Hepatocyte (in vitro differentiated cells): ENCODE measurements around the gene GRID1. TPM values are rescaled to one million over a fixed set of nuclear protein-coding genes. Genes with fewer than 3 reads are reported as not detected.

Source experiments
- DNase-seq: peaks from one replicate; pipeline ENCODE4 v3.0.0-alpha.2; 2016; ENCODE audit warnings: low spot score
- H2AFZ ChIP-seq: fragments of 200-600 bp; sonication (generic); 2 replicates; pipeline ENCODE4 v1.6.0; 2016; ENCODE audit warnings: antibody characterized with exemption, mild to moderate bottlenecking
- H3K27ac ChIP-seq: fragments of 200-600 bp; sonication (generic); 2 replicates; pipeline ENCODE4 v1.5.1; 2016; ENCODE audit warnings: mild to moderate bottlenecking
- H3K27me3 ChIP-seq: fragments of 200-600 bp; sonication (generic); 2 replicates; pipeline ENCODE4 v1.6.1; 2016
- H3K36me3 ChIP-seq: fragments of 200-600 bp; sonication (generic); replicated peaks from 2 replicates; pipeline ENCODE4 v1.5.1; 2016; ENCODE audit warnings: low read depth; ENCODE audit not compliant: insufficient read depth
- H3K4me1 ChIP-seq: fragments of 200-600 bp; sonication (generic); 2 replicates; pipeline ENCODE4 v1.5.1; 2016; ENCODE audit warnings: mild to moderate bottlenecking, moderate library complexity; ENCODE audit not compliant: insufficient read depth
- H3K4me2 ChIP-seq: fragments of 200-600 bp; sonication (generic); 2 replicates; pipeline ENCODE4 v1.6.0; 2016
- H3K4me3 ChIP-seq: fragments of 200-600 bp; sonication (generic); 2 replicates; pipeline ENCODE4 v1.5.1; 2016; ENCODE audit warnings: mild to moderate bottlenecking
- H3K79me2 ChIP-seq: fragments of 200-600 bp; sonication (generic); 2 replicates; pipeline ENCODE4 v1.6.0; 2017; ENCODE audit warnings: mild to moderate bottlenecking
- H3K9me2 ChIP-seq: fragments of 200-600 bp; sonication (generic); replicated peaks from 2 replicates; pipeline ENCODE4 v1.6.0; 2017; ENCODE audit warnings: mild to moderate bottlenecking; ENCODE audit not compliant: insufficient read depth
- H3K9me3 ChIP-seq: fragments of 200-600 bp; sonication (generic); 2 replicates; pipeline ENCODE4 v1.5.1; 2016; ENCODE audit warnings: low read depth, mild to moderate bottlenecking
- H4K20me1 ChIP-seq: fragments of 200-600 bp; sonication (generic); 2 replicates; pipeline ENCODE4 v1.6.0; 2016; ENCODE audit warnings: mild to moderate bottlenecking; ENCODE audit not compliant: insufficient read depth, poor library complexity, severe bottlenecking
- CTCF ChIP-seq: fragments of 200-600 bp; sonication (generic); IDR thresholded peaks from 2 replicates; pipeline ENCODE4 v1.5.1; 2016; ENCODE audit warnings: antibody characterized with exemption, mild to moderate bottlenecking; ENCODE audit not compliant: poor library complexity
- EZH2 ChIP-seq: fragments of 200-600 bp; sonication (generic); IDR thresholded peaks from 2 replicates; pipeline ENCODE4 v1.6.1; 2016; ENCODE audit warnings: antibody characterized with exemption, mild to moderate bottlenecking, borderline replicate concordance
- EZH2phosphoT487 ChIP-seq: fragments of 200-600 bp; sonication (generic); IDR thresholded peaks from one replicate; pipeline ENCODE4 v1.6.1; 2018; ENCODE audit warnings: antibody characterized with exemption, mild to moderate bottlenecking, low read depth, moderate library complexity; ENCODE audit not compliant: unreplicated experiment, severe bottlenecking
- WGBS: methylation state at CpG from one replicate; pipeline ENCODE4 v1.1.6; 2016; ENCODE audit warnings: low lambda C conversion rate; ENCODE audit errors: missing lambda C conversion rate; 5-methylcytosine and 5-hydroxymethylcytosine counted together
- polyA plus RNA-seq: library from polyadenylated mRNA; unstranded; fragments of >200 nt; fragmentation: Nextera tagmentation; extraction: Ambion mirVana; gene quantifications from 2 replicates; pipeline ENCODE4 v1.2.1, GENCODE V29; 2016
- total RNA-seq: library from RNA; depleted of rRNA; stranded (reverse); fragments of >200 nt; gene quantifications from 2 replicates; pipeline ENCODE4 v1.2.3, GENCODE V29; 2014

GRID1 gene
- total and polyA plus RNA-seq, 2 experiments from 2014 or later: 0.07 to 0.37 TPM

DNA sequence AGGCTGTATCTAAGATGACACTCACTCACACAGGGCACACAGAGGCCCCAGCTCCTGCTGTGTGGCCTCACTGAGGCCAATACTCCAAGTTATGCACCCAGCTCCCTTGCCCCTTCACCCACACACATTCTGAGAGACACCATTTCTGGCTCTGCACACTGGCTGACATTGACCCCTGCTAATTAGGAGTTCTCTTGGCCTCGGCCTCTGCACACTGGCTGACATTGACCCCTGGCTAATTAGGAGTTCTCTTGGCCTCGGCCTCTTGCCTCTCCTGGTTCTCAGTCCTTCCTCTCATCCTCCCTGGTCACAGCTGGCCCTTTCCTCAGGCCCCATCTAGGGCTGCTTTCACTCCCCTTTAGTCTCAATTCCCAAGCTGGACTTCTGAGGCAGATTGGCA lies 97.3 kb downstream of the GRID1 start:
- no peaks in the 10 kb centered on the region for H3K27me3 ChIP-seq
- 83% methylated on average over 2 of the region's 2 CpGs for WGBS
- H3K36me3 ChIP-seq: no peaks in the 10 kb centered on the region
- no peak overlapping the region for H3K4me2 ChIP-seq
- no peaks in the 10 kb centered on the region for H4K20me1 ChIP-seq
- H3K79me2 ChIP-seq: no peaks in the 10 kb centered on the region
- H3K9me3 ChIP-seq: no peaks in the 10 kb centered on the region
- no peak overlapping the region for H2AFZ ChIP-seq
- no peaks in the 10 kb centered on the region for H3K9me2 ChIP-seq
- no peak for TF ChIP-seq EZH2
- TF ChIP-seq EZH2phosphoT487: no peak
- no peak for TF ChIP-seq CTCF
- H3K4me1 ChIP-seq: no peaks in the 10 kb centered on the region
- H3K27ac ChIP-seq: no peak overlapping the region
- no peak for DNase-seq
- no peak overlapping the region for H3K4me3 ChIP-seq

- no peak overlapping the region for H2AFZ ChIP-seq
- H3K79me2 ChIP-seq: no peaks in the 10 kb centered on the region
- WGBS: 88% methylated on average over 12 of the region's 12 CpGs
- no peak for DNase-seq
- H3K9me2 ChIP-seq: no peaks in the 10 kb centered on the region
- H3K4me2 ChIP-seq: no peak overlapping the region
- H3K9me3 ChIP-seq: no peaks in the 10 kb centered on the region
- H3K27me3 ChIP-seq: no peaks in the 10 kb centered on the region
- no peaks in the 10 kb centered on the region for H3K36me3 ChIP-seq
- H4K20me1 ChIP-seq: no peaks in the 10 kb centered on the region
- TF ChIP-seq EZH2 (no peak), EZH2phosphoT487 (no peak), CTCF (no peak)
- H3K4me3 ChIP-seq: no peak overlapping the region
- no peaks in the 10 kb centered on the region for H3K4me1 ChIP-seq
- H3K27ac ChIP-seq: no peak overlapping the region
Measured at GRCh38 chr10:86267286-86268195, 99.1 kb downstream of the GRID1 start.

DNA sequence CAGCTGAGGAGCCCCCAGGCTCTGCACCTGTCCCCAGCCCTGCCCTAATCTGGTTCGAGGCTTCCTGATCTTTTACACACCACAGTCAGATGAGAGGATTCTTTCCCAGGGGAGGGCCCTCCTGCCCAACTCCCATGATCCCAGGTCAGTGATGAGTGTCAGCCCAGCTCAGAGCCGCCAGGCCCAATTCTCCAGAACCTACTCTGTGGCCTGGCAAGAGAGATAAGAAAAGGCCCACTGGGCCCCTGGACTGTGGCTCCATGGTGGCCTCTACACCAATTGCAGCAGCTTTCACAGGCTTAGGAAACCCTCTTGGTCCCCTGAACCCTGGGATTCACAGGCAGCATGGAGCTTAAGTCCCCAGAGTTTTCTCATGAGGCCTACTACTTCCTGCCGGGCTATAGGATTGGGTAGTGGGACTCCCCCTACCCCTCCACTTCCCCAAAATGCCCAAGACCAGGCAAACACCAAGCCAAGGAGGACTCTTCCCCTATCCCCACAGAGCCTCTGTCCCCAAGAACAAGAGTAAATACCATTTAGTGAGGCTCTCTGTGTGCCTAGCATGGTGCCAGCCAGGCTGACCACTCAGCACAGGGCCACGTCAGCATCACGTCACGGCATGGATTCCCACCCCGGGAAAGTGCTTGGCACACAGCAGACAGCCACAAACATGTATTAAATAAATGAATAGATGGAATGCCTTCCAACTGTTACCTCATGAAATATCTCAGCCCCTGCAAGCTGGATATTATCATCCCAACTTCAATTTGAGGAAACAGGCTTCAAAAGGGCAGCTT lies 100.0 kb downstream of the GRID1 start:
- Histone ChIP-seq H3K36me3 (no peaks in the 10 kb centered on the region), H3K9me2 (no peaks in the 10 kb centered on the region), H3K4me2 (no peak overlapping the region), H3K9me3 (no peaks in the 10 kb centered on the region), H3K4me1 (no peaks in the 10 kb centered on the region), H3K4me3 (no peak overlapping the region), H3K79me2 (no peaks in the 10 kb centered on the region), H2AFZ (no peak overlapping the region), H4K20me1 (no peaks in the 10 kb centered on the region), H3K27ac (no peak overlapping the region), H3K27me3 (peaks cover 2% of the 10 kb centered on the region)
- 97% methylated on average over 7 of the region's 7 CpGs for WGBS
- TF ChIP-seq CTCF (no peak), EZH2phosphoT487 (no peak), EZH2 (no peak)
- DNase-seq: no peak
